Measurements from ENCODE around the gene CATSPERZ.

DNA sequence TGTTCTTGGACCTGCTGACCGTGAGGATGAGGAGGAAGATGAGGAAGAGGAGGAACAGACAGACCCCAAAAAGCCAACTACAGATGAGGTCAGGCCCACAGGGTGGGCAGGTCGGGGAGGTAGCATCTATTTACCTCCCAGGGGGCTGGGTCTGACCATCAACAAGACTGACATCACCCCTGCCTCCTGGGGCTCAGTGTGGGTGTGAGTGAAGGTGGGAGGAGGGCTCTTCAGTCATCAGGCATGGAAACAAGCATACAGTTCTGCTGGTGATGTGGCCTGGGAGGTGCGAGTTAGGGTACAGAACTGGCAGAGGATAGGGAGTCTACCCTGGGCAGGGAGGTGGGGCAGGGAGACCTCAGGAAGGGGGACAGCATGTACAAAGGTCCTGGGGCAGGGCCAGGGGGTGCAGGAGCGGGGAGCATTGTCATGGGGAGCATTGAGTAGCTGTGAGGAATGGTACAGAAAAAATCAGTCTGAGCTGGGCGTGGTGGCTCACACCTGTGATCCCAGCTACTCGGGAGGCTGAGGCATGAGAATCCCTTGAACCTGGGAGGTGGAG, 39.9 kb upstream of the CATSPERZ start:
- TF ChIP-seq POLR2A (IDR thresholded peaks at IDR 0.05) (no peak), POLR2AphosphoS5 (IDR thresholded peaks at IDR 0.05; ENCODE audit: insufficient read depth in 1 of 2, low read depth in 1 of 2) (no peak)
- TF ChIP-seq, protein P1, sequence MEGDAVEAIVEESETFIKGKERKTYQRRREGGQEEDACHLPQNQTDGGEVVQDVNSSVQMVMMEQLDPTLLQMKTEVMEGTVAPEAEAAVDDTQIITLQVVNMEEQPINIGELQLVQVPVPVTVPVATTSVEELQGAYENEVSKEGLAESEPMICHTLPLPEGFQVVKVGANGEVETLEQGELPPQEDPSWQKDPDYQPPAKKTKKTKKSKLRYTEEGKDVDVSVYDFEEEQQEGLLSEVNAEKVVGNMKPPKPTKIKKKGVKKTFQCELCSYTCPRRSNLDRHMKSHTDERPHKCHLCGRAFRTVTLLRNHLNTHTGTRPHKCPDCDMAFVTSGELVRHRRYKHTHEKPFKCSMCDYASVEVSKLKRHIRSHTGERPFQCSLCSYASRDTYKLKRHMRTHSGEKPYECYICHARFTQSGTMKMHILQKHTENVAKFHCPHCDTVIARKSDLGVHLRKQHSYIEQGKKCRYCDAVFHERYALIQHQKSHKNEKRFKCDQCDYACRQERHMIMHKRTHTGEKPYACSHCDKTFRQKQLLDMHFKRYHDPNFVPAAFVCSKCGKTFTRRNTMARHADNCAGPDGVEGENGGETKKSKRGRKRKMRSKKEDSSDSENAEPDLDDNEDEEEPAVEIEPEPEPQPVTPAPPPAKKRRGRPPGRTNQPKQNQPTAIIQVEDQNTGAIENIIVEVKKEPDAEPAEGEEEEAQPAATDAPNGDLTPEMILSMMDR (IDR thresholded peaks at IDR 0.05), result no peak
